Glomerular endothelial cell (primary cell): ENCODE measurements around the gene GRIA3. TPM values are rescaled to one million over a fixed set of nuclear protein-coding genes. Genes with fewer than 3 reads are reported as not detected.
"Not testable (repeated sequence)": the region's sequence is repeated elsewhere in the genome, so short reads cannot be mapped to it uniquely, and the experiment has no call there.

Source experiments
- DNase-seq: peaks from one replicate; pipeline ENCODE4 v3.0.0-alpha.2; 2011; ENCODE audit warnings: low read depth, low spot score; ENCODE audit errors: extremely low read depth
- total RNA-seq: library from RNA; depleted of rRNA; stranded (reverse); fragments of >200 nt; gene quantifications from 2 replicates; pipeline ENCODE4 v1.2.3, GENCODE V29; 2015

Gene GRIA3
- total RNA-seq, 1 donor from 2014 or later, result 0.58 TPM

- no peak for DNase-seq
Observed at GRCh38 chrX:123449335-123449734, 265.3 kb downstream of the GRIA3 start.

GRCh38 chrX:123450222-123450621 is 266.1 kb downstream of the GRIA3 start:
- DNase-seq, result no peak

DNA sequence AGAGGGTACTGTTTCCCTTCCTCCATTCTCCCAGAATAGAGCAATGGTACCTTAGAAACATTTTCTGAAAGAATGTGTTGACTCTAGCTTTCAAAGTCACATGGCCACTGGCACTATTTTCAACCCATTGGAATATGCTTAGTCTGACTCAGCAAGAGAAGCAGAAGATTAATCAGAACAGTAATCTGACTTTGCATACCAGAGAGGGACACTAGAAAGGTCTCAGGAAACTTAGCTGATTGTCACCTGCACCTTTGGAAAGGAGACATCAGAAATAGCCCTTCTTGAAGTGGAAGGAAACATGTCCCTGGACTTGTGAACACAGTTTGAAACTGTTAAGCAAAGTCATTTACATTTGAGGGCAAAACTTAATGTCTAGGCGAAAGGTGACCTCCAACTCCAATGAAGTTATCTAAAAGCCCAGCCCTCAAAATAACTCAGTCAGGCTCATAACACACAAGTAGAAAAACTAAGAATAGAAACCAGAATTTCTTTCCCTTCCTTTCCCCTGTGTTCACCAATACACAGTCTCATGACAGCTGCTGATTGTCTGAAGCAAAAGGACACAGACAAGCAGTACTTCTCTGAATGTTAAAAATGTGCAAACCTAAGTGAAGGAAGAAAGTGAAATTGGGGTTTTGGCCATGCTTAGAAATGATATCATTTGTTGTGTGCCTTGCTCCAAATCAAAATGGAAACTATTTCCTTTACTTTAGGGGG is 270.8 kb downstream of the GRIA3 start:
- no peak for DNase-seq

GRCh38 chrX:123455693-123456092 is 271.6 kb downstream of the GRIA3 start:
- DNase-seq, result no peak

DNA sequence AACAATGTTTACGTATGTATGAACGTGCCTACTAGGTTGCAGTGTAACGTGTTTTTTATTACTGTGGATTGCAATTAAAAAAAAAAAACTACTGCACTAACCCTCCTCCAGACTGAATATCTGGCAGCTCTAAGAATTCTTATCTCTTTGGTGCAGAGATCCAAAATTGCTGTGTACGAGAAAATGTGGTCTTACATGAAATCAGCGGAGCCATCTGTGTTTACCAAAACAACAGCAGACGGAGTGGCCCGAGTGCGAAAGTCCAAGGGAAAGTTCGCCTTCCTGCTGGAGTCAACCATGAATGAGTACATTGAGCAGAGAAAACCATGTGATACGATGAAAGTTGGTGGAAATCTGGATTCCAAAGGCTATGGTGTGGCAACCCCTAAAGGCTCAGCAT is 280.6 kb downstream of the GRIA3 start:
- no peak for DNase-seq

DNA sequence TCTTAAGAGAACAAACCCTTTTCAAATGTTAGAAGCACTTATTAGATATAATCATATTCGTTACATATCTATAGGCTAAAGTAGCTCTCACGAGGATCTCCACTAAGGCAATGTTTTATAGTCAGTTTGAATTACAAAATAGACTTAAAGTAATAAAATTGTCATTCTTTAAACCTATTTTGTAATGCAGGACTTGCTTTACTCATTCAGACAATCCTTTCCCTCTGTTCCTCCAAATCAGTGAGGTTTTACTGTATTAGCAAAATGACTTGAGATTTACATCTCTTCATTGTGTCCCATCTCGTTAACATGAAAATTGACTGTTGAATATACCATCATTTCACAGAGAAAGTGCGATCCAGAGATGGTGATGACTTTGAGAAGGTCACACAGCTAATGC is 284.4 kb downstream of the GRIA3 start:
- DNase-seq, result no peak

GRCh38 chrX:123475068-123475724 is 291.1 kb downstream of the GRIA3 start:
- DNase-seq, result no peak

GRCh38 chrX:123476611-123477219 is 292.6 kb downstream of the GRIA3 start:
- no peak for DNase-seq

DNA sequence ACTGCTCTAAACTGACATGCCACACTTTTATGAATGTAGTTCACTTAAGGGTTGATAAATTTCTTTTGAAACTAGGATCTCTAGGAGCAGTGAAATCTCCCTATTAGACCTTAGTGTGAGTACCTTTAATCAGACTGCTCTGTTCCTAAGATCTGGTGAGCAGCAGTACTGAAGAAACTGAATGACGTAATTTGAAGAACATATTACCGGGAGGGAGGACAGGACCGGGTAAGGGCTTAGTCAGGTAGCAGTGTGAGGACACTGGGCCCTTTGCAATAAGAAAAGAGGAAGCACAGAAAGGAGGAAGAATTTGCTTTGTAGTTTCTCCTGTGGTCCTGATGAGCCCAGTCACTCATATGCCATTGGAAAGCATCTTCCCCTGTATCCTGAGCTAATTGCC is 293.6 kb downstream of the GRIA3 start:
- DNase-seq, result no peak

- no peak for DNase-seq
Observed at GRCh38 chrX:123481913-123482851, 298.1 kb downstream of the GRIA3 start.

GRCh38 chrX:123486297-123486696 is 302.2 kb downstream of the GRIA3 start:
- DNase-seq, result no peak

DNA sequence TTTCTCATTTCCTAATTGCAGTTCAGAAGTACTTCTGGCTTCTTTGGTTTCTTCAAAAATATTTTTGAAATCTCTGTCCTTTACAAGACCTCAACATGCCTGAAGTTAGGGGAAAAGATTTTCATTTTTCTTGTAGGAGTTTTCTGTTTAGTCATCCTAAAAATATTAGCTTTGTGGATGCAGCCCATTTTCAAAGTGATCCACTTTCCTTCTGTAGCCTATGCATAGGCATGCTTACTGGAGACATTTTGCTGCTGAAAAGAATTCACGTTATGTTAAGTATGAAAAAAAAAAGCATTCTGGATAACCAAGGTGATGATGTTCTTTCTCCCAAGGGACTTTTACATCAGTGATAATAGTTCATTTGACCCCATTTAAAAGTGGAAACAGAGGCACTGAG is 303.2 kb downstream of the GRIA3 start:
- DNase-seq, result no peak

DNA sequence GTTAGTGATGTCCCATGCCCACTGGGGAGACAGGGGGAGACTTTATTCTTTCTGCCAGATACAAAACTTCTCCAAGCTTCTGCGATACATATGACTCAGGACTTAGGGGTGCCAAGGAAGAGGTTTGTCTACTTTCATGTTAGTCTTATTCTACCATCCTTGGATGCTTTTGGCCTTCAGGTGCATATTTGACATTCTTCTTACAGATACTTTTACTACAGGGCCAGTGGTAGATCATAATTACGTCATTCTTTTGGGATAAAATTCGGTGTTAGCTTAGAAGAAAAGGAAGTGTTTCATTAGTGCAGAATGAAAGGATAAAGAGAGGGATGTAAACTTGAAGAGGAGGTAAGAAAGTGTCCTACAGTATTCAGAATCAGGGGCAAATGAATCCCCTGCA is 303.6 kb downstream of the GRIA3 start:
- no peak for DNase-seq

GRCh38 chrX:123489011-123489410 is 304.9 kb downstream of the GRIA3 start:
- no peak for DNase-seq

GRCh38 chrX:123493857-123494256 is 309.8 kb downstream of the GRIA3 start:
- DNase-seq, result no peak

DNA sequence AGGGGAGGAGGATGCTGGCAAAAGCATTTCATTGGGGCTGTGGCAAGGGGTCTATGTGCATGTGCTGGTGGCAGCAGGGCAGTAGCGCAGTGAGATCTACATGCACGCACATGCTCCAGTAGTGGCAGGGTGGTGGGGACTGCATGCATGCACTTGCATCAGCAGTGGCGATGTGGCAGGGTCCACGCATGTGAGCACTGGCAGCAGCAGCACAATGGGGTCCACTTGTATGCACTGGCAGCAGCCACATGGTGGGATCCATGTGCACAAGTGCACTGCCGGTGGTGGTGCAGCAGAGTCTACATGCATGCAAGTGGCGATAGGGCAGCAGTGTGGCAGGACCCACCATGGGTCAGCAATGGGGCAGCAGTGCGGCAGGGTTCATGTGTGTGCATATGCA is 315.7 kb downstream of the GRIA3 start:
- DNase-seq, result no peak

DNA sequence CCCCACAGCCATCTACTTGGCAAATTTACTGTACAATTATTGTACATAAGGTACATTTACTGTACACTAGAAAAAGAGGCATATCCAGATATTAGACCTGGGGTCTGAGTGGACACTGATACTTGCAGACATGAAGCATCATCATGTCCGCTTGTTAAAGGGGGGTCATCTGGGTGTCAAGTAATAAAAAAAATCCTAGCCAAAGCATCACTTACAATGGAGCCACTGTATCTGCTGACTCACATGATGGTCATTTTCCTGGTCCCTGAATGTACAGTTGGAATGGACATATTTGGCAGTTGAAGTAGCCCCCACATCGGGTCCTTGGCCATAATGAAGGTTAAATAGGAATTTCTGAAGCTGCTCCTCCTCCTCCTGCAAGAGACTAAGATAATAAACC is 320.0 kb downstream of the GRIA3 start:
- no peak for DNase-seq

GRCh38 chrX:123504630-123505270 is 320.7 kb downstream of the GRIA3 start:
- no peak for DNase-seq

DNA sequence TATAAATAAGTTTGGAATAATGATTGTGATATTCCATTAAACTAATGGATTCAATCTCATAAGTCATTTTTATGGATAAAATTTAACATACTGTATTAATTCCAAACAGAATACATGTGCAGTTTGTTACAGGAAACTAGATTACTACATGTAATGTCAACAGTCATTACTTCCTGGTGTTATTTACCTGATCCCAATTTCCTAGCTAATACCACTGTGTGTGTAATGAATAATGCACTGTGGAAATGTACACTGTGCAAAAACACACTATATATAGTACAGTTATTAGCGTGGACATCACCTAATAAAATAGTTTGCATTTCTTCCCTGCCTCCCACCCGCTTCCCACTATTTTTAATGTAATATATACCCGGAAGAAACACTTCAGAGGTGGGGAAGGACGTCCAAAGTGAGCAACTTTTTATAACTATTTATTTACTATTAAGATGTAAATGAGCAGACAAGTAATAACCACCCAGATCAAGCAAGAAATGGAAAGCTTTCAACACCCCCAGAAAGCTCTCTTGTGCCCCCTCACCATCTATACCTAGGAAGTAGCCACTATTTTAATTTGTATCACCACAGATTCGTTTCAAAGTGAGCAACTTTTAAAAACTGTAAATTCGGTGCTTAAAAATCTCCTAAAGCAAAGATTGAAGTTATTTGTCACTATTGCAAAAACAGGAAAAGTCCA is 329.7 kb downstream of the GRIA3 start:
- no peak for DNase-seq

DNA sequence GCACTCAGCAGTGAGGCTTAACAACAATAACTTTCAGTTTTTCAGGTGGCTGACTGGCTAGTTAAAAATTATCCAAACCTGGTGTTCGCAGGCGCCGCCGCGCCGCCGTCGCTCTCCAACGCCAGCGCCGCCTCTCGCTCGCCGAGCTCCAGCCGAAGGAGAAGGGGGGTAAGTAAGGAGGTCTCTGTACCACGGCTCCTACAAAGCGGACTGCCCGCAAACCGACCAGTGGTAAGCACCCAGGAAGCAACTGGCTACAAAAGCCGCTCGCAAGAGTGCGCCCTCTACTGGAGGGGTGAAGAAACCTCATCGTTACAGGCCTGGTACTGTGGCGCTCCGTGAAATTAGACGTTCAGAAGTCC is 330.2 kb downstream of the GRIA3 start:
- not testable (repeated sequence) for DNase-seq
